ENCODE measurements around the gene PCDHGC5. TPM values are rescaled to one million over a fixed set of nuclear protein-coding genes. Genes with fewer than 3 reads are reported as not detected.

The PCDHGC5 gene
- total and polyA plus RNA-seq, 2 donors (not counting 1 experiment from before 2014, with no cell fraction given) = 1.1 to 2.6 TPM

DNA sequence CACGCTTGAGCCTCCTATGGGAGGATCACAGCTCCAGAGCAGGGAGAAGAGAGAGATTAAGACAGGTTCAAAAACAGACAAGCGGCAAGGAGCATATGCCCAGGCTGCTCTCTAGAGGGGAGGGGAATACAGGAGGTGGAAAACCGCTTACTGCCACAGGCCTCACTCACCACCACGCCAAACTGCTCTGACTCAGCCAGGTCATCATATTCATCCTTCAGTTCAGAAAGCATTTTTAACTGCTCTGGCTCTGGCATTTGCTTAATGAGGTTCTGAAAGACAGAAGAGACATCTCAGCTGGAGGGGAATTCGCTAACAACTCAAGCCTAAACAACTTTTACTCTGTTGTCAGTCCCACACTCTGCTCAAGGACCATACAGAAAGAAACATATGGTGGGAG is 40.1 kb downstream of the PCDHGC5 start:
- Histone ChIP-seq H2AFZ (ENCODE audit: low read length) (no peak overlapping the region), H3K4me1 (ENCODE audit: control insufficient read depth, extremely low read depth, insufficient read depth, low read length) (peaks cover 44% of the 10 kb centered on the region), H3K79me2 (ENCODE audit: control insufficient read depth, insufficient read depth, low read length) (no peaks in the 10 kb centered on the region), H3K9me3 (ENCODE audit: control insufficient read depth, insufficient read depth, low read depth, low read length) (no peaks in the 10 kb centered on the region), H3K27me3 (ENCODE audit: control insufficient read depth, insufficient read depth, low read length) (no peaks in the 10 kb centered on the region), H3K4me2 (ENCODE audit: extremely low read depth, insufficient read depth, low read length) (peak overlapping the region; percentile 59), H4K20me1 (ENCODE audit: control insufficient read depth, extremely low read depth, insufficient read depth, low read length) (no peaks in the 10 kb centered on the region), H3K27ac (ENCODE audit: insufficient read depth, low read length) (peak overlapping the region; percentile 68), H3K36me3 (ENCODE audit: control insufficient read depth, insufficient read depth, low read length) (peaks cover 1% of the 10 kb centered on the region), H3K4me3 (replicated peaks in 1 of 4; ENCODE audit: control extremely low read depth in 1 of 4, insufficient read depth in 1 of 4, low read depth in 3 of 4, low read length in 4 of 4) (no peak overlapping the region), H3K9ac (ENCODE audit: insufficient read depth, low read length) (no peak overlapping the region)
- peak; percentile 81 to 86 for DNase-seq (ENCODE audit: low read depth in 2 of 2)
- TF ChIP-seq, protein P1, sequence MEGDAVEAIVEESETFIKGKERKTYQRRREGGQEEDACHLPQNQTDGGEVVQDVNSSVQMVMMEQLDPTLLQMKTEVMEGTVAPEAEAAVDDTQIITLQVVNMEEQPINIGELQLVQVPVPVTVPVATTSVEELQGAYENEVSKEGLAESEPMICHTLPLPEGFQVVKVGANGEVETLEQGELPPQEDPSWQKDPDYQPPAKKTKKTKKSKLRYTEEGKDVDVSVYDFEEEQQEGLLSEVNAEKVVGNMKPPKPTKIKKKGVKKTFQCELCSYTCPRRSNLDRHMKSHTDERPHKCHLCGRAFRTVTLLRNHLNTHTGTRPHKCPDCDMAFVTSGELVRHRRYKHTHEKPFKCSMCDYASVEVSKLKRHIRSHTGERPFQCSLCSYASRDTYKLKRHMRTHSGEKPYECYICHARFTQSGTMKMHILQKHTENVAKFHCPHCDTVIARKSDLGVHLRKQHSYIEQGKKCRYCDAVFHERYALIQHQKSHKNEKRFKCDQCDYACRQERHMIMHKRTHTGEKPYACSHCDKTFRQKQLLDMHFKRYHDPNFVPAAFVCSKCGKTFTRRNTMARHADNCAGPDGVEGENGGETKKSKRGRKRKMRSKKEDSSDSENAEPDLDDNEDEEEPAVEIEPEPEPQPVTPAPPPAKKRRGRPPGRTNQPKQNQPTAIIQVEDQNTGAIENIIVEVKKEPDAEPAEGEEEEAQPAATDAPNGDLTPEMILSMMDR (conservative IDR thresholded peaks at IDR 0.05 in 1 of 2, IDR thresholded peaks at IDR 0.05 in 1 of 2; ENCODE audit: low read depth in 1 of 2, low read length in 2 of 2) = peak in 1 of 2 donors; percentile 3
- TF ChIP-seq EZH2 (IDR thresholded peaks at IDR 0.05; ENCODE audit: low read length, missing control alignments) = no peak

DNA sequence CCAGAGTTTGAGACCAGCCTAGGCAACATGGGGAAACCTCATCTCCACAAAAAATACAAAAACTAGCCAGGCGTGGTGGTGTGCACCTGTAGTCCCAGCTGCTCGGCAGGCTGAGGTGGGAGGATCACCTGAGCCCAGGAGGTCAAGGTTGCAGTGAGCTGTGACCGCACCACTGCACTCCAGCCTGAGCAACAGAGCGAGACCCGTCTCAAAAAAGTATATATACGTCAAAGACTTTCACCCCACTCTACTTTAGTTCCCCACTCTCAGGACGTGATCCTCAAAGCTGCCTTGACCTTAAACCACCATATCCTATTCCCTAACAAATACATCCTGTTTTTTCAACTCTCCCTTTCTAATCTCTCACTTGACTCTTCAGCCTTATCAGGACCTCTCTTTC is 41.0 kb downstream of the PCDHGC5 start:
- Histone ChIP-seq H3K4me1 (ENCODE audit: control insufficient read depth, extremely low read depth, insufficient read depth, low read length) (peaks cover 38% of the 10 kb centered on the region), H3K27me3 (ENCODE audit: control insufficient read depth, insufficient read depth, low read length) (no peaks in the 10 kb centered on the region), H3K27ac (ENCODE audit: insufficient read depth, low read length) (no peak overlapping the region), H3K36me3 (ENCODE audit: control insufficient read depth, insufficient read depth, low read length) (no peaks in the 10 kb centered on the region), H3K9ac (ENCODE audit: insufficient read depth, low read length) (no peak overlapping the region), H3K4me2 (ENCODE audit: extremely low read depth, insufficient read depth, low read length) (no peak overlapping the region), H3K79me2 (ENCODE audit: control insufficient read depth, insufficient read depth, low read length) (no peaks in the 10 kb centered on the region), H4K20me1 (ENCODE audit: control insufficient read depth, extremely low read depth, insufficient read depth, low read length) (no peaks in the 10 kb centered on the region), H3K9me3 (ENCODE audit: control insufficient read depth, insufficient read depth, low read depth, low read length) (no peaks in the 10 kb centered on the region), H3K4me3 (replicated peaks in 1 of 4; ENCODE audit: control extremely low read depth in 1 of 4, insufficient read depth in 1 of 4, low read depth in 3 of 4, low read length in 4 of 4) (no peak overlapping the region), H2AFZ (ENCODE audit: low read length) (no peak overlapping the region)
- no peak for DNase-seq (ENCODE audit: low read depth in 2 of 2)
- TF ChIP-seq, protein P1 (conservative IDR thresholded peaks at IDR 0.05 in 1 of 2, IDR thresholded peaks at IDR 0.05 in 1 of 2; ENCODE audit: low read depth in 1 of 2, low read length in 2 of 2) = no peak
- no peak for TF ChIP-seq EZH2 (IDR thresholded peaks at IDR 0.05; ENCODE audit: low read length, missing control alignments)

DNA sequence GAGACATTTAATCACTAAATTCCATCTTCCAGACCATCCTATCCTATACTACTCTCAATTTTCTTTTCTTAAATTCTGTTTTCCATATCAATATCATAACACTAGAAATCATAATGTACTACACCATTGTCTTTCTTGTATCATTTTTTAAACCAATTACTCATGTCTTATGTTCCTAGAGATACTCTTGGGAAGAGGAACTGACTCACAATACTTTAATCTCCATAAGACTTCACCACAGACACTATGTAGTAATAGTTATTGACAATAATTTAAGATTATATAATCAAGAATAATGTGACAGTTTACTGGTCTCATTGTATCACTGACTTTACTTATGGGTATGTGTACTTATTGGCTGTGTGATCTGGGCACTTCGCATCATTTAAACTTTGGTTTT is 43.8 kb downstream of the PCDHGC5 start:
- Histone ChIP-seq H3K9ac (ENCODE audit: insufficient read depth, low read length) (no peak overlapping the region), H3K27ac (ENCODE audit: insufficient read depth, low read length) (no peak overlapping the region)

More for the DNA sequence above, 43.8 kb downstream of the PCDHGC5 start:
- no peaks in the 10 kb centered on the region for H3K79me2 ChIP-seq (ENCODE audit: control insufficient read depth, insufficient read depth, low read length)
- H4K20me1 ChIP-seq (ENCODE audit: control insufficient read depth, extremely low read depth, insufficient read depth, low read length) = no peaks in the 10 kb centered on the region
- TF ChIP-seq, protein P1 (conservative IDR thresholded peaks at IDR 0.05 in 1 of 2, IDR thresholded peaks at IDR 0.05 in 1 of 2; ENCODE audit: low read depth in 1 of 2, low read length in 2 of 2) = no peak
- no peak for TF ChIP-seq EZH2 (IDR thresholded peaks at IDR 0.05; ENCODE audit: low read length, missing control alignments)
- H3K27me3 ChIP-seq (ENCODE audit: control insufficient read depth, insufficient read depth, low read length) = no peaks in the 10 kb centered on the region
- H3K4me2 ChIP-seq (ENCODE audit: extremely low read depth, insufficient read depth, low read length) = no peak overlapping the region
- H3K9me3 ChIP-seq (ENCODE audit: control insufficient read depth, insufficient read depth, low read depth, low read length) = no peaks in the 10 kb centered on the region
- no peak for DNase-seq (ENCODE audit: low read depth in 2 of 2)
- H3K4me1 ChIP-seq (ENCODE audit: control insufficient read depth, extremely low read depth, insufficient read depth, low read length) = peaks cover 21% of the 10 kb centered on the region
- no peak overlapping the region for H2AFZ ChIP-seq (ENCODE audit: low read length)
- no peaks in the 10 kb centered on the region for H3K36me3 ChIP-seq (ENCODE audit: control insufficient read depth, insufficient read depth, low read length)
- H3K4me3 ChIP-seq (replicated peaks in 1 of 4; ENCODE audit: control extremely low read depth in 1 of 4, insufficient read depth in 1 of 4, low read depth in 3 of 4, low read length in 4 of 4) = no peak overlapping the region

All from fibroblast of lung (primary cell).